Endothelial cell (in vitro differentiated cells): ENCODE results near the gene GNAT2. TPM values are rescaled to one million over a fixed set of nuclear protein-coding genes. Genes with fewer than 3 reads are reported as not detected.
A peak's percentile ranks its signal among the peaks of the same experiment; 100 is the strongest.

Source experiments
- DNase-seq: peaks from one replicate; pipeline ENCODE4 v3.0.0; 2021; ENCODE audit warnings: low spot score
- H3K27ac Mint-ChIP-seq: one replicate; pipeline ENCODE4 v1.8.0; 2021; ENCODE audit warnings: mixed read lengths, inconsistent platforms; ENCODE audit not compliant: unreplicated experiment
- H3K27me3 Mint-ChIP-seq: one replicate; pipeline ENCODE4 v1.8.0; 2021; ENCODE audit warnings: mild to moderate bottlenecking, moderate library complexity, mixed read lengths, inconsistent platforms; ENCODE audit not compliant: unreplicated experiment
- H3K36me3 Mint-ChIP-seq: one replicate; pipeline ENCODE4 v1.8.0; 2021; ENCODE audit warnings: mild to moderate bottlenecking, low read depth, mixed read lengths, inconsistent platforms; ENCODE audit not compliant: unreplicated experiment
- H3K4me1 Mint-ChIP-seq: one replicate; pipeline ENCODE4 v1.8.0; 2021; ENCODE audit warnings: mild to moderate bottlenecking, mixed read lengths, inconsistent platforms; ENCODE audit not compliant: unreplicated experiment
- H3K4me3 Mint-ChIP-seq: one replicate; pipeline ENCODE4 v1.8.0; 2021; ENCODE audit warnings: mild to moderate bottlenecking, mixed read lengths, inconsistent platforms; ENCODE audit not compliant: unreplicated experiment
- H3K9me3 Mint-ChIP-seq: one replicate; pipeline ENCODE4 v1.8.0; 2021; ENCODE audit warnings: mixed read lengths, inconsistent platforms; ENCODE audit not compliant: unreplicated experiment
- total RNA-seq: library from RNA; stranded (reverse); fragmentation: NEBNext Ultra II Directional; extraction: Animal tissue kit (Norgen Biotek cat#: 25700); gene quantifications from one replicate; pipeline ENCODE4 v1.2.1, GENCODE V29; 2021; ENCODE audit not compliant: unreplicated experiment
- TF ChIP-seq, protein P1 (sequence below): fragments of 200-600 bp; sonication (generic); IDR thresholded peaks from one replicate; pipeline ENCODE4 v1.5.0; 2021; ENCODE audit warnings: antibody characterized with exemption; ENCODE audit not compliant: unreplicated experiment

GNAT2 gene
- total RNA-seq, 1 donor from 2014 or later = 0.26 TPM

GRCh38 chr1:109634771-109635750 lies 15.6 kb upstream of the GNAT2 start:
- TF ChIP-seq, protein P1, sequence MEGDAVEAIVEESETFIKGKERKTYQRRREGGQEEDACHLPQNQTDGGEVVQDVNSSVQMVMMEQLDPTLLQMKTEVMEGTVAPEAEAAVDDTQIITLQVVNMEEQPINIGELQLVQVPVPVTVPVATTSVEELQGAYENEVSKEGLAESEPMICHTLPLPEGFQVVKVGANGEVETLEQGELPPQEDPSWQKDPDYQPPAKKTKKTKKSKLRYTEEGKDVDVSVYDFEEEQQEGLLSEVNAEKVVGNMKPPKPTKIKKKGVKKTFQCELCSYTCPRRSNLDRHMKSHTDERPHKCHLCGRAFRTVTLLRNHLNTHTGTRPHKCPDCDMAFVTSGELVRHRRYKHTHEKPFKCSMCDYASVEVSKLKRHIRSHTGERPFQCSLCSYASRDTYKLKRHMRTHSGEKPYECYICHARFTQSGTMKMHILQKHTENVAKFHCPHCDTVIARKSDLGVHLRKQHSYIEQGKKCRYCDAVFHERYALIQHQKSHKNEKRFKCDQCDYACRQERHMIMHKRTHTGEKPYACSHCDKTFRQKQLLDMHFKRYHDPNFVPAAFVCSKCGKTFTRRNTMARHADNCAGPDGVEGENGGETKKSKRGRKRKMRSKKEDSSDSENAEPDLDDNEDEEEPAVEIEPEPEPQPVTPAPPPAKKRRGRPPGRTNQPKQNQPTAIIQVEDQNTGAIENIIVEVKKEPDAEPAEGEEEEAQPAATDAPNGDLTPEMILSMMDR = no peak
- H3K9me3 Mint-ChIP-seq = no peaks in the 10 kb centered on the region
- H3K27me3 Mint-ChIP-seq = peaks cover 3% of the 10 kb centered on the region
- H3K4me3 Mint-ChIP-seq = no peak overlapping the region
- H3K36me3 Mint-ChIP-seq = peaks cover 4% of the 10 kb centered on the region
- H3K27ac Mint-ChIP-seq = peak overlapping the region; percentile 3
- DNase-seq = no peak
- no peaks in the 10 kb centered on the region for H3K4me1 Mint-ChIP-seq

- TF ChIP-seq, protein P1 = no peak
- H3K27ac Mint-ChIP-seq = no peak overlapping the region
- no peak overlapping the region for H3K4me3 Mint-ChIP-seq
- DNase-seq = no peak
- H3K36me3 Mint-ChIP-seq = peaks cover 11% of the 10 kb centered on the region
- peaks cover 4% of the 10 kb centered on the region for H3K27me3 Mint-ChIP-seq
- H3K9me3 Mint-ChIP-seq = no peaks in the 10 kb centered on the region
- no peaks in the 10 kb centered on the region for H3K4me1 Mint-ChIP-seq
Observed at GRCh38 chr1:109634292-109634691, 14.9 kb upstream of the GNAT2 start.

DNA sequence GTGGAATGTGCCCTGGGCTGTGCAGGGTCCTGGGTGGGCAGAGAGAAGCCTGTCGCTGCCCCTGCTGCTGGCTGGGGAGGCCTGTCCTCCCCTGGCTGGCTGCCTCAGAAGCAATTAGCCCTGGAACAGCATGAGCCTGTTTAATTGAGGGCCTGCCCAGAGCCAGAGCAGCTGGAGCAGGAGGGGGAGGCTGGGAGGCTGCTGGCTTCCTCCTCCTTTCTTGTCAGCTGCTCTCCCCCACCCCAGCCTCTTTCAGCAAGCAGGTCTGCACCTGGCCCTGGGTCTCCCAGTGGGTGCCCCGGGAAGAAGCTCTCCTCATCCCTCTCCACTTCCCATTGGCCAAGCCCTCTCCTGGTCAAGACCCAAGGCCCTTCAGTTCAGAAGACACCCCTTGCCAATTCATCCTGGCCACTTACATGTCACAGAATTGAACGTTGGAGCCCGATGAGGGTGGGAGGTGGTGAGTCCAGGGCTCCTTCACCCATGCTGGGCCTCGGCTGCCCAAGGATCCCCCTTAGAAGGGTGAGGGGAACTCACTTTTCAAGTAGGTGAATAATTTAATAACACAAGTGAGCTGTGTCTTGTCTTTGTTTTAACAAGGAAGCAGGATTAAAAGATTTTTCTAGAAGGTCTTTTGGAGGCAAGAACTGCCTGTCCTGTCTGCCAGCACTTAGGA lies 13.4 kb upstream of the GNAT2 start:
- DNase-seq = no peak
- H3K4me1 Mint-ChIP-seq = no peaks in the 10 kb centered on the region
- peaks cover 9% of the 10 kb centered on the region for H3K27me3 Mint-ChIP-seq
- H3K36me3 Mint-ChIP-seq = peaks cover 20% of the 10 kb centered on the region
- H3K27ac Mint-ChIP-seq = no peak overlapping the region
- H3K9me3 Mint-ChIP-seq = no peaks in the 10 kb centered on the region
- no peak overlapping the region for H3K4me3 Mint-ChIP-seq
- TF ChIP-seq, protein P1 = no peak

DNA sequence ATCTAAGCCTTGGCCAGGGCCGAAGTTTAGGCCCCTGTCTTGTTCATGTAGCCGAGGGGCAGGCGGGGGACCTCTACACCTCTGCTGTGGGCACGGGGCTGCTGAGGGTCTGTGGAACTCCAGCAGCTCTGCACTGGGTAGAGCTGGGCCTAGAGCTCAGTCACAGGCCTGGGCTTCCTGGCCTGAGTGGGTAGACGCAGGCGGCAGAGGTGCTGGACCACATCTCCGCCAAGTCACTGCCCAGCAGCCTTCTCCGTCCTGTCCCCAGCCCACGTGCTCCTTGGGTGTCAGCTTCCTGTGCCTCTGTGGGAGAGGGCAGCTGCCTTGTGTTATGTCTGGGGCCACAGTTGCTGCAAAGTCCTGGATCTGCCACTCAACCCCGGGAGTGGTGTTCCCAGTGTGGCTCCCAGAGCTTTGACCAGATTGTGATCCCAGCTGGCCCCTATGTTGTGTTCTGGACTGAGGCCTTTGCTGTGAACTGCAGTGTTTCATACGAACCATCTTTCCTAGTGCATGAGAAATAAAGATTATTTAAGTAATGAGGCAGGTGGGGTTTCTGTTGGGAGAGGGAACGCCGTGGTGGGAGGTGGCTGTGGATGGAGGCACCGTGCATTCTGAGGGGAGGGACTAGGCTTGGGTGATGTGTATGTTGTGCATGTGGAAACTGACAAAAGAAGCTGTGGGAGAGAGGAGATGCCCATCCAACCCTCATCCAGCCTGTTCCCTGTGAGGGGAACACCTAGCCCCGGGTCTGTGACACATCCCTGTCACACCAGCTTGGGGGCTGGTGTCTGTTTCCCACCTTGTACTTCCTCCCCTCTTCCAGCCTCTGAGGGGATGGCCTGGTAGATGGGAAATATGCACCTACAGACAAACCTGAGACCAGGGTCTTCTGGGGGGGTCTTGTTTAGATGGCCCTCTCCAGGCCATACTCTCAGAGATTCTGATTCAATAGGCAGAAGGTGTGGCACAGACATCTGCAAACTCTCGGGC lies 12.4 kb upstream of the GNAT2 start:
- Mint-ChIP-seq H3K36me3 (peaks cover 26% of the 10 kb centered on the region), H3K27ac (no peak overlapping the region), H3K4me3 (no peak overlapping the region), H3K9me3 (no peaks in the 10 kb centered on the region), H3K4me1 (no peaks in the 10 kb centered on the region), H3K27me3 (peaks cover 14% of the 10 kb centered on the region)
- DNase-seq = no peak
- TF ChIP-seq, protein P1 = no peak
